Hypothalamus (tissue), 51 donors: ENCODE data around the gene SLC4A2.

Source experiments
- DNase-seq, 51 donors: peaks; one replicate each; lab custom pipeline; 2025; lab: John Stamatoyannopoulos, UW

The SLC4A2 gene

GRCh38 chr7:151122796-151123157 lies 63.4 kb downstream of the SLC4A2 start:
- DNase-seq, result no peak

- DNase-seq, result no peak
These were observed 63.9 kb downstream of the SLC4A2 start for GRCh38 chr7:151123158-151123821.

- DNase-seq, result peak in 50 of 51 donors; percentile 21 to 89 (median 68)
These were observed 64.6 kb downstream of the SLC4A2 start for GRCh38 chr7:151123822-151124464.

GRCh38 chr7:151124481-151124880 lies 65.1 kb downstream of the SLC4A2 start:
- DNase-seq, result no peak

- DNase-seq, result no peak
These were observed 65.6 kb downstream of the SLC4A2 start for GRCh38 chr7:151124899-151125399.

- DNase-seq, result no peak
These were observed 66.1 kb downstream of the SLC4A2 start for GRCh38 chr7:151125470-151125845.

- no peak for DNase-seq
These were observed 66.6 kb downstream of the SLC4A2 start for GRCh38 chr7:151125846-151126481.
